ENCODE data around the gene PDIA2.
A peak's percentile ranks its signal among the peaks of the same experiment; 100 is the strongest.
"Not testable (repeated sequence)": the region's sequence is repeated elsewhere in the genome, so short reads cannot be mapped to it uniquely, and the experiment has no call there.

The PDIA2 gene

GRCh38 chr16:333406-334094 is 50.6 kb downstream of the PDIA2 start:
- DNase-seq, result no peak

- not testable (repeated sequence) for DNase-seq
Observed at GRCh38 chr16:334164-334832, 51.3 kb downstream of the PDIA2 start.

- DNase-seq, result not testable (repeated sequence)
Observed at GRCh38 chr16:334861-335632, 52.1 kb downstream of the PDIA2 start.

GRCh38 chr16:336269-336668 is 53.3 kb downstream of the PDIA2 start:
- peak; percentile 31 for DNase-seq

Measured in CD4-positive, alpha-beta T cell treated with Interferon gamma for 1 hour (primary cell).